ENCODE data around the gene TNS3.

- TF ChIP-seq EZH2 (IDR thresholded peaks at IDR 0.05; ENCODE audit: borderline replicate concordance, insufficient read depth, low read depth, low read length, poor library complexity, severe bottlenecking), result no peak
- no peak for TF ChIP-seq CTCF (IDR thresholded peaks at IDR 0.05)
These were observed 310.2 kb downstream of the TNS3 start for GRCh38 chr7:47271749-47272148.

Measured in B cell (primary cell).